Smooth muscle cell (in vitro differentiated cells): ENCODE data around the gene THADA. TPM values are rescaled to one million over a fixed set of nuclear protein-coding genes. Genes with fewer than 3 reads are reported as not detected.

Source experiments
- DNase-seq: peaks from one replicate; lab custom pipeline; 2025; ENCODE audit not compliant: unreplicated experiment; lab: John Stamatoyannopoulos, UW
- H2AFZ ChIP-seq: fragments of 200-600 bp; sonication (generic); 2 replicates; pipeline ENCODE4 v1.6.0; 2016; ENCODE audit warnings: antibody characterized with exemption, low read depth, mild to moderate bottlenecking
- H3F3A ChIP-seq: fragments of 200-600 bp; sonication (generic); 2 replicates; pipeline ENCODE4 v1.6.0; 2017; ENCODE audit warnings: antibody characterized with exemption, low read depth
- H3K27ac ChIP-seq: fragments of 200-600 bp; sonication (generic); 2 replicates; pipeline ENCODE4 v1.5.1; 2016; ENCODE audit warnings: low read depth, mild to moderate bottlenecking
- H3K27me3 ChIP-seq: fragments of 200-600 bp; sonication (generic); 2 replicates; pipeline ENCODE4 v1.6.1; 2016; ENCODE audit warnings: low read depth, mild to moderate bottlenecking
- H3K36me3 ChIP-seq: fragments of 200-600 bp; sonication (generic); 2 replicates; pipeline ENCODE4 v1.5.1; 2016; ENCODE audit warnings: low read depth
- H3K4me1 ChIP-seq: fragments of 200-600 bp; sonication (generic); 2 replicates; pipeline ENCODE4 v1.5.1; 2016; ENCODE audit warnings: low read depth
- H3K4me2 ChIP-seq: fragments of 200-600 bp; sonication (generic); 2 replicates; pipeline ENCODE4 v1.6.0; 2016; ENCODE audit warnings: mild to moderate bottlenecking
- H3K4me3 ChIP-seq: fragments of 200-600 bp; sonication (generic); 2 replicates; pipeline ENCODE4 v1.5.1; 2016; ENCODE audit warnings: mild to moderate bottlenecking
- H3K79me2 ChIP-seq: fragments of 200-600 bp; sonication (generic); 2 replicates; pipeline ENCODE4 v1.6.0; 2016; ENCODE audit warnings: low read depth, mild to moderate bottlenecking
- H3K9ac ChIP-seq: fragments of 200-600 bp; sonication (generic); 2 replicates; pipeline ENCODE4 v1.6.0; 2016; ENCODE audit warnings: low read depth
- H3K9me3 ChIP-seq: fragments of 200-600 bp; sonication (generic); replicated peaks from 2 replicates; pipeline ENCODE4 v1.5.1; 2016; ENCODE audit warnings: low read depth
- H4K20me1 ChIP-seq: fragments of 200-600 bp; sonication (generic); 2 replicates; pipeline ENCODE4 v1.6.0; 2016; ENCODE audit warnings: low read depth
- CTCF ChIP-seq: fragments of 200-600 bp; sonication (generic); IDR thresholded peaks from 2 replicates; pipeline ENCODE4 v1.5.1; 2017; ENCODE audit warnings: borderline replicate concordance, mild to moderate bottlenecking, antibody characterized with exemption; ENCODE audit not compliant: insufficient read depth, poor library complexity, severe bottlenecking
- WGBS: methylation state at CpG from one replicate; pipeline ENCODE4 v1.1.7; 2016; ENCODE audit warnings: low lambda C conversion rate; 5-methylcytosine and 5-hydroxymethylcytosine counted together
- polyA plus RNA-seq: library from polyadenylated mRNA; unstranded; fragments of >200 nt; fragmentation: Nextera tagmentation; extraction: Ambion mirVana; gene quantifications from 2 replicates; pipeline ENCODE4 v1.2.1, GENCODE V29; 2016
- total RNA-seq: library from RNA; depleted of rRNA; stranded (reverse); fragments of >200 nt; gene quantifications from 2 replicates; pipeline ENCODE4 v1.2.3, GENCODE V29; 2014

THADA gene
- total and polyA plus RNA-seq, 2 experiments from 2014 or later, result 11.3 to 20.9 TPM

- Histone ChIP-seq H3K36me3 (no peaks in the 10 kb centered on the region), H3K79me2 (no peaks in the 10 kb centered on the region), H3K4me3 (no peak overlapping the region), H3K9ac (no peak overlapping the region), H3F3A (no peaks in the 10 kb centered on the region), H3K4me1 (no peaks in the 10 kb centered on the region), H3K27ac (no peak overlapping the region), H4K20me1 (no peaks in the 10 kb centered on the region), H3K9me3 (no peaks in the 10 kb centered on the region), H3K4me2 (no peak overlapping the region), H3K27me3 (no peaks in the 10 kb centered on the region), H2AFZ (no peak overlapping the region)
- TF ChIP-seq CTCF, result no peak
- 75% methylated on average over 4 of the region's 4 CpGs for WGBS
- DNase-seq, result no peak
These were observed 181.2 kb downstream of the THADA start for GRCh38 chr2:43414586-43415135.

GRCh38 chr2:43414033-43414432 lies 181.8 kb downstream of the THADA start:
- Histone ChIP-seq H3F3A (no peaks in the 10 kb centered on the region), H3K4me2 (no peak overlapping the region), H3K27me3 (no peaks in the 10 kb centered on the region), H3K79me2 (no peaks in the 10 kb centered on the region), H2AFZ (no peak overlapping the region), H3K27ac (no peak overlapping the region), H3K4me3 (no peak overlapping the region), H3K9ac (no peak overlapping the region), H3K36me3 (no peaks in the 10 kb centered on the region), H3K9me3 (no peaks in the 10 kb centered on the region), H3K4me1 (no peaks in the 10 kb centered on the region), H4K20me1 (no peaks in the 10 kb centered on the region)
- WGBS, result 99% methylated on average over 2 of the region's 2 CpGs
- TF ChIP-seq CTCF, result no peak
- no peak for DNase-seq

GRCh38 chr2:43412114-43412753 lies 183.6 kb downstream of the THADA start:
- no peak overlapping the region for H3K9ac ChIP-seq
- H3K27me3 ChIP-seq, result no peaks in the 10 kb centered on the region
- no peaks in the 10 kb centered on the region for H3K36me3 ChIP-seq
- no peak overlapping the region for H2AFZ ChIP-seq
- no peaks in the 10 kb centered on the region for H3K79me2 ChIP-seq
- no peaks in the 10 kb centered on the region for H3F3A ChIP-seq
- 71% methylated on average over 3 of the region's 3 CpGs for WGBS
- no peak for DNase-seq
- H3K4me1 ChIP-seq, result no peaks in the 10 kb centered on the region
- no peak overlapping the region for H3K4me2 ChIP-seq
- no peaks in the 10 kb centered on the region for H3K9me3 ChIP-seq
- no peak for TF ChIP-seq CTCF
- no peaks in the 10 kb centered on the region for H4K20me1 ChIP-seq
- no peak overlapping the region for H3K27ac ChIP-seq
- no peak overlapping the region for H3K4me3 ChIP-seq
